ENCODE data around the gene WNT10A.

WNT10A gene

GRCh38 chr2:218857371-218858137, 23.1 kb upstream of the WNT10A start:
- peaks cover 34% of the 10 kb centered on the region for H3K4me1 ChIP-seq (ENCODE audit: control insufficient read depth, insufficient read depth, low read length)
- whole genome bisulfite sequencing, 2 experiments = 33 to 45% methylated on average over 10 of the region's 10 CpGs
- peaks cover 96% of the 10 kb centered on the region for H3K27me3 ChIP-seq (ENCODE audit: control insufficient read depth, insufficient read depth, low read length, poor library complexity, severe bottlenecking)

GRCh38 chr2:218858138-218858445, 22.6 kb upstream of the WNT10A start:
- Histone ChIP-seq H3K9me3 (ENCODE audit: control insufficient read depth, low read length) (no peaks in the 10 kb centered on the region), H3K27ac (ENCODE audit: insufficient read depth, low read depth, low read length, poor library complexity, severe bottlenecking) (no peak overlapping the region), H3K4me1 (ENCODE audit: control insufficient read depth, insufficient read depth, low read length) (peaks cover 32% of the 10 kb centered on the region), H3K27me3 (ENCODE audit: control insufficient read depth, insufficient read depth, low read length, poor library complexity, severe bottlenecking) (peaks cover 100% of the 10 kb centered on the region), H3K4me3 (ENCODE audit: insufficient read depth, low read depth, low read length) (no peak overlapping the region), H3K36me3 (ENCODE audit: control insufficient read depth, insufficient read depth, low read length) (no peaks in the 10 kb centered on the region)
- WGBS, 2 experiments = 38 to 50% methylated on average over 1 of the region's 1 CpG

More at GRCh38 chr2:218857371-218858137, 23.1 kb upstream of the WNT10A start:
- H3K36me3 ChIP-seq (ENCODE audit: control insufficient read depth, insufficient read depth, low read length) = no peaks in the 10 kb centered on the region
- H3K27ac ChIP-seq (ENCODE audit: insufficient read depth, low read depth, low read length, poor library complexity, severe bottlenecking) = no peak overlapping the region
- H3K4me3 ChIP-seq (ENCODE audit: insufficient read depth, low read depth, low read length) = no peak overlapping the region
- no peaks in the 10 kb centered on the region for H3K9me3 ChIP-seq (ENCODE audit: control insufficient read depth, low read length)

- Histone ChIP-seq H3K36me3 (ENCODE audit: control insufficient read depth, insufficient read depth, low read length) (no peaks in the 10 kb centered on the region), H3K4me1 (ENCODE audit: control insufficient read depth, insufficient read depth, low read length) (peaks cover 27% of the 10 kb centered on the region), H3K9me3 (ENCODE audit: control insufficient read depth, low read length) (no peaks in the 10 kb centered on the region), H3K27me3 (ENCODE audit: control insufficient read depth, insufficient read depth, low read length, poor library complexity, severe bottlenecking) (peaks cover 100% of the 10 kb centered on the region), H3K27ac (ENCODE audit: insufficient read depth, low read depth, low read length, poor library complexity, severe bottlenecking) (no peak overlapping the region), H3K4me3 (ENCODE audit: insufficient read depth, low read depth, low read length) (peak overlapping the region; percentile 14)
- 2 to 4% methylated on average over 51 of the region's 51 CpGs for WGBS, 2 experiments
These were observed 21.7 kb upstream of the WNT10A start for GRCh38 chr2:218858671-218859555.

GRCh38 chr2:218859556-218859987, 21.1 kb upstream of the WNT10A start, which contains the start of gene WNT6:
Gene WNT6, plus strand, starts transcription at chr2:218859805. Its CDS starts 233 bp downstream, at chr2:218860038.
- 0% methylated on average over 63 to 64 of the region's 64 CpGs for WGBS, 2 experiments
- no peaks in the 10 kb centered on the region for H3K36me3 ChIP-seq (ENCODE audit: control insufficient read depth, insufficient read depth, low read length)
- no peaks in the 10 kb centered on the region for H3K9me3 ChIP-seq (ENCODE audit: control insufficient read depth, low read length)
- H3K4me3 ChIP-seq (ENCODE audit: insufficient read depth, low read depth, low read length) = peak within 1 kb of the TSS; percentile 14
- no peak within 1 kb of the TSS for H3K27ac ChIP-seq (ENCODE audit: insufficient read depth, low read depth, low read length, poor library complexity, severe bottlenecking)
- peaks cover 27% of the 10 kb centered on the region for H3K4me1 ChIP-seq (ENCODE audit: control insufficient read depth, insufficient read depth, low read length)
- peaks cover 99% of the 10 kb centered on the region for H3K27me3 ChIP-seq (ENCODE audit: control insufficient read depth, insufficient read depth, low read length, poor library complexity, severe bottlenecking)

- peaks cover 97% of the 10 kb centered on the region for H3K27me3 ChIP-seq (ENCODE audit: control insufficient read depth, insufficient read depth, low read length, poor library complexity, severe bottlenecking)
- no peak overlapping the region for H3K27ac ChIP-seq (ENCODE audit: insufficient read depth, low read depth, low read length, poor library complexity, severe bottlenecking)
- H3K9me3 ChIP-seq (ENCODE audit: control insufficient read depth, low read length) = no peaks in the 10 kb centered on the region
- WGBS, 2 experiments = 3% methylated on average over 47 of the region's 47 CpGs
- peaks cover 27% of the 10 kb centered on the region for H3K4me1 ChIP-seq (ENCODE audit: control insufficient read depth, insufficient read depth, low read length)
- peak overlapping the region; percentile 7 for H3K4me3 ChIP-seq (ENCODE audit: insufficient read depth, low read depth, low read length)
- no peaks in the 10 kb centered on the region for H3K36me3 ChIP-seq (ENCODE audit: control insufficient read depth, insufficient read depth, low read length)
These were observed 20.4 kb upstream of the WNT10A start for GRCh38 chr2:218859988-218860831.

- H3K27me3 ChIP-seq (ENCODE audit: control insufficient read depth, insufficient read depth, low read length, poor library complexity, severe bottlenecking) = peaks cover 97% of the 10 kb centered on the region
- H3K27ac ChIP-seq (ENCODE audit: insufficient read depth, low read depth, low read length, poor library complexity, severe bottlenecking) = no peak overlapping the region
- no peaks in the 10 kb centered on the region for H3K36me3 ChIP-seq (ENCODE audit: control insufficient read depth, insufficient read depth, low read length)
- WGBS, 2 experiments = 2% methylated on average over 21 of the region's 21 CpGs
- no peak overlapping the region for H3K4me3 ChIP-seq (ENCODE audit: insufficient read depth, low read depth, low read length)
- H3K4me1 ChIP-seq (ENCODE audit: control insufficient read depth, insufficient read depth, low read length) = peaks cover 21% of the 10 kb centered on the region
- no peaks in the 10 kb centered on the region for H3K9me3 ChIP-seq (ENCODE audit: control insufficient read depth, low read length)
These were observed 19.7 kb upstream of the WNT10A start for GRCh38 chr2:218860950-218861381.

GRCh38 chr2:218861645-218862318, 18.9 kb upstream of the WNT10A start:
- H3K4me3 ChIP-seq (ENCODE audit: insufficient read depth, low read depth, low read length) = no peak overlapping the region
- no peak overlapping the region for H3K27ac ChIP-seq (ENCODE audit: insufficient read depth, low read depth, low read length, poor library complexity, severe bottlenecking)
- peaks cover 21% of the 10 kb centered on the region for H3K4me1 ChIP-seq (ENCODE audit: control insufficient read depth, insufficient read depth, low read length)
- H3K9me3 ChIP-seq (ENCODE audit: control insufficient read depth, low read length) = no peaks in the 10 kb centered on the region
- 63 to 72% methylated on average over 7 of the region's 7 CpGs for WGBS, 2 experiments
- no peaks in the 10 kb centered on the region for H3K36me3 ChIP-seq (ENCODE audit: control insufficient read depth, insufficient read depth, low read length)
- H3K27me3 ChIP-seq (ENCODE audit: control insufficient read depth, insufficient read depth, low read length, poor library complexity, severe bottlenecking) = peaks cover 97% of the 10 kb centered on the region

- Histone ChIP-seq H3K9me3 (ENCODE audit: control insufficient read depth, low read length) (no peaks in the 10 kb centered on the region), H3K27ac (ENCODE audit: insufficient read depth, low read depth, low read length, poor library complexity, severe bottlenecking) (no peak overlapping the region), H3K4me1 (ENCODE audit: control insufficient read depth, insufficient read depth, low read length) (peaks cover 12% of the 10 kb centered on the region), H3K36me3 (ENCODE audit: control insufficient read depth, insufficient read depth, low read length) (no peaks in the 10 kb centered on the region), H3K27me3 (ENCODE audit: control insufficient read depth, insufficient read depth, low read length, poor library complexity, severe bottlenecking) (peaks cover 97% of the 10 kb centered on the region), H3K4me3 (ENCODE audit: insufficient read depth, low read depth, low read length) (no peak overlapping the region)
- 91 to 92% methylated on average over 3 of the region's 3 CpGs for WGBS, 2 experiments
These were observed 17.6 kb upstream of the WNT10A start for GRCh38 chr2:218863021-218863520.

- peaks cover 97% of the 10 kb centered on the region for H3K27me3 ChIP-seq (ENCODE audit: control insufficient read depth, insufficient read depth, low read length, poor library complexity, severe bottlenecking)
- H3K9me3 ChIP-seq (ENCODE audit: control insufficient read depth, low read length) = no peaks in the 10 kb centered on the region
- WGBS, 2 experiments = 84 to 87% methylated on average over 4 of the region's 4 CpGs
- no peak overlapping the region for H3K27ac ChIP-seq (ENCODE audit: insufficient read depth, low read depth, low read length, poor library complexity, severe bottlenecking)
- no peaks in the 10 kb centered on the region for H3K36me3 ChIP-seq (ENCODE audit: control insufficient read depth, insufficient read depth, low read length)
- no peak overlapping the region for H3K4me3 ChIP-seq (ENCODE audit: insufficient read depth, low read depth, low read length)
- H3K4me1 ChIP-seq (ENCODE audit: control insufficient read depth, insufficient read depth, low read length) = peaks cover under 1% of the 10 kb centered on the region
These were observed 15.3 kb upstream of the WNT10A start for GRCh38 chr2:218865396-218865795.

Data from ectodermal cell (in vitro differentiated cells).